PFSK-1 (cell line): Measurements from ENCODE around the gene HMG20B.

Experiments used
- FOXP2 ChIP-seq: optimal IDR thresholded peaks from 2 replicates; pipeline ENCODE3; 2011; ENCODE audit warnings: borderline replicate concordance, control low read depth, inconsistent platforms; ENCODE audit not compliant: insufficient read depth; ENCODE audit errors: extremely low read length, extremely low read depth
- POLR2AphosphoS5 ChIP-seq: IDR thresholded peaks from 2 replicates; pipeline ENCODE4 v1.6.1; 2012; ENCODE audit warnings: low read depth, mild to moderate bottlenecking, control low read depth, low read length, moderate library complexity
- REST ChIP-seq, 2 experiments: IDR thresholded peaks; 2 replicates each; pipeline versions ENCODE4 v1.6.1 to v1.8.0; 2011 to 2012; ENCODE audit warnings: low read depth in 2 of 2, low read length in 2 of 2, control low read depth in 1 of 2, inconsistent platforms in 1 of 2, mild to moderate bottlenecking in 1 of 2, moderate library complexity in 1 of 2; ENCODE audit not compliant: insufficient read depth in 1 of 2
- SIN3A ChIP-seq: IDR thresholded peaks from 2 replicates; pipeline ENCODE4 v1.6.1; 2012; ENCODE audit warnings: mild to moderate bottlenecking, low read length, moderate library complexity, borderline replicate concordance; ENCODE audit not compliant: insufficient read depth
- TAF1 ChIP-seq: IDR thresholded peaks from 2 replicates; pipeline ENCODE4 v1.6.1; 2012; ENCODE audit warnings: low read length, control low read depth, borderline replicate concordance; ENCODE audit not compliant: insufficient read depth

The HMG20B gene

GRCh38 chr19:3556423-3556977, 16.2 kb upstream of the HMG20B start:
- no peak for TF ChIP-seq REST (IDR thresholded peaks at IDR 0.05; ENCODE audit: insufficient read depth in 1 of 2, low read depth in 2 of 2, low read length in 2 of 2)
- no peak for TF ChIP-seq SIN3A
- TF ChIP-seq POLR2AphosphoS5: no peak
- no peak for TF ChIP-seq FOXP2
- no peak for TF ChIP-seq TAF1

GRCh38 chr19:3556978-3557460, 15.7 kb upstream of the HMG20B start:
- TF ChIP-seq SIN3A (no peak), REST (IDR thresholded peaks at IDR 0.05; ENCODE audit: insufficient read depth in 1 of 2, low read depth in 2 of 2, low read length in 2 of 2) (peak; percentile 58 to 80; a peak in 3 of 4 replicates), TAF1 (no peak)

GRCh38 chr19:3557461-3558248, 15.1 kb upstream of the HMG20B start, which contains the start of gene MFSD12:
Gene MFSD12 (minus strand): TSS chr19:3557586. CDS start chr19:3557403, 183 bp downstream.
- TF ChIP-seq POLR2AphosphoS5: peak; percentile 75
- TF ChIP-seq TAF1: peak; percentile 77
- peak; percentile 83 for TF ChIP-seq FOXP2
- TF ChIP-seq SIN3A: no peak
- no peak for TF ChIP-seq REST (IDR thresholded peaks at IDR 0.05; ENCODE audit: insufficient read depth in 1 of 2, low read depth in 2 of 2, low read length in 2 of 2)

GRCh38 chr19:3563709-3564524, 8.8 kb upstream of the HMG20B start:
- TF ChIP-seq REST (IDR thresholded peaks at IDR 0.05; ENCODE audit: insufficient read depth in 1 of 2, low read depth in 2 of 2, low read length in 2 of 2): no peak
